Left ventricle myocardium superior (tissue), 1 donor: Measurements from ENCODE around the gene WNT3A. TPM values are rescaled to one million over a fixed set of nuclear protein-coding genes. Genes with fewer than 3 reads are reported as not detected.
A peak's percentile ranks its signal among the peaks of the same experiment; 100 is the strongest.
"Not testable (repeated sequence)": the region's sequence is repeated elsewhere in the genome, so short reads cannot be mapped to it uniquely, and the experiment has no call there.

Experiments
- ATAC-seq: fragments of 200-7000 bp; cut with Tn5 transposase; one replicate; pipeline ENCODE4 v1.9.1; 2020; ENCODE audit warnings: mild to moderate bottlenecking, moderate library complexity
- DNase-seq: peaks from one replicate; pipeline ENCODE4 v3.0.0-alpha.2; 2020
- intact Hi-C: fragments of 100-400 bp; cut with micrococcal nuclease; formaldehyde crosslinking; loops from one replicate; pipeline ENCODE4 v1.11.0; 2022
- long read RNA-seq: library from polyadenylated mRNA; unstranded; transcript quantifications from one replicate; pipeline ENCODE4 v2.0.0, GENCODE V29; 2021
- total RNA-seq: library from RNA; stranded (reverse); fragmentation: NEBNext Ultra II Directional; extraction: Animal tissue kit (Norgen Biotek cat#: 25700); gene quantifications from one replicate; pipeline ENCODE4 v1.2.1, GENCODE V29; 2021
- donor health status: DM: no; HTN: yes; CAD: no; lungs with severe emphysema.

The WNT3A gene, protein sequence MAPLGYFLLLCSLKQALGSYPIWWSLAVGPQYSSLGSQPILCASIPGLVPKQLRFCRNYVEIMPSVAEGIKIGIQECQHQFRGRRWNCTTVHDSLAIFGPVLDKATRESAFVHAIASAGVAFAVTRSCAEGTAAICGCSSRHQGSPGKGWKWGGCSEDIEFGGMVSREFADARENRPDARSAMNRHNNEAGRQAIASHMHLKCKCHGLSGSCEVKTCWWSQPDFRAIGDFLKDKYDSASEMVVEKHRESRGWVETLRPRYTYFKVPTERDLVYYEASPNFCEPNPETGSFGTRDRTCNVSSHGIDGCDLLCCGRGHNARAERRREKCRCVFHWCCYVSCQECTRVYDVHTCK
- total RNA-seq: not detected
- long read RNA-seq: 0 reads

DNA sequence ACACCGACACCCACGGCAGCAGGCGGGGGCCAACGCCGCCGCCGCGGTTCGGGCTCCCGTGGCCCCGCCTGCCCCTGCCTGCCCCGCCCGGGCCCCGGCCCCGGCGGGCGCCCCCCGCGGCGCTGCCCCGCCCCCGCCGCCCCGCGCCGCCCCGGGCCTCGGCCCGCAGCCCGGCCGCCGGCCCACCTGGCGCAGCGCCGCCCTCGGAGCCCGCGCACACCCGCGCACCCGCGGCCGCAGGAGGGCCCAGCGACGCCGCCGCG lies at the start of gene WNT3A:
Gene WNT3A (plus strand): TSS at position 213 of the 263 bp plus-strand sequence. CDS start 131 bp downstream, outside the sequence.
- intact Hi-C loops: no loop called here
- DNase-seq (no peak), ATAC-seq (no peak)

DNA sequence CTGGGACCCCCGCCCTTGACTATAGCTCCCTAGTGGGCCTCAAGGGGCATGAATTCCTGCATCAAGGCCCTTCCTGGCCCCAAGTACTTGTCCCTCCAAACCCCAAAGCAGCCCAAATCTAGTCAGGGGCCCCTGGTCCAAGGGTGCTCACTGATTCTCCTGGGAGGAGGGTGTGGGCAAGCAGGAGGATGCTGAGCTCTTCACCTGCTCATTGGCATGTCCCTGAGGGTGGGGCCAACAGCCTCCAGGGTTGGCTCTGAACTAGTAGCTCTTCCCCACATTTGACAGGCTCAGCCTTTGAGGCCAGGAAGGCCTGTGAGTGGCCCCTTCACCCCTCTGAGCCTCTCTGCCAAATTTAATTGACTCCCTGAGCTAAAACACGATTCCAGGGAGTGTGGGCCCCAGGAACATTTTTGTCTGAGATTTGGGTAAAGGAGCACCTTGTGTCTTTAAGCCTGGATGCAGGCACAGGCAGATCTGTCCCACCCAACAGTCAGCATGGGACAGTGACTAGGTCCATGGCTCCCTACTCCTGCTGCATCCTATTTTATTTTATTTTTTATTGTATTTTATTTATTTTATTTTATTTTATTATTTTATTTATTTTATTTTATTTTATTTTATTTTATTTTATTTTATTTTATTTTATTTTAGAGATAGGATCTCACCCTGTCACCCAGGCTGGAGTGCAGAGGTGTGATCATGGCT lies 48.0 kb upstream of the WNT3A start:
- DNase-seq (no peak), ATAC-seq (no peak)
- intact Hi-C loops: no loop called here

DNA sequence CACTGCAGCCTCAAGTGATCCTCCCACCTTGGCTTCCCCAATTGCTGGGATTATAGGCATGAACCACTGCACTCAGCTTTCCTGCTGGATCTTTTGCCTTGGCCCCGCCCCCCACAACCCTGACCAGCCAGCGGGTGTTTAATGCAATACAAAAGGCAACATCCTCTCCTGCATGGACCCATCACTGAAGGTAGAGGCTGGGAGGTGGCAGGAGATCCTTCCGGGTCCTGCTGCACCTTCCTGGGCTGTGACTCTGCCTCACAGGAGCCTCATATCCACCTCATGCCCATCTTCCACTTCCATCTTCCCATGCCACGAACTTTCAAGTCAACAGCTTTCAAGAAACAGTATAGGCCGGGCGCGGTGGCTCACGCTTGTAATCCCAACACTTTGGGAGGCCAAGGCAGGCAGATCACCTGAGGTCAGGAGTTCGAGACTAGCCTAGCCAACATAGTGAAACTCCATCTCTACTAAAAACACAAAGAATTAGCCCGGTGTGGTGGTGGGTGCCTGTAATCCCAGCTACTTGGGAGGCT lies 47.4 kb upstream of the WNT3A start:
- DNase-seq (no peak), ATAC-seq (no peak)
- intact Hi-C loops: no loop called here

DNA sequence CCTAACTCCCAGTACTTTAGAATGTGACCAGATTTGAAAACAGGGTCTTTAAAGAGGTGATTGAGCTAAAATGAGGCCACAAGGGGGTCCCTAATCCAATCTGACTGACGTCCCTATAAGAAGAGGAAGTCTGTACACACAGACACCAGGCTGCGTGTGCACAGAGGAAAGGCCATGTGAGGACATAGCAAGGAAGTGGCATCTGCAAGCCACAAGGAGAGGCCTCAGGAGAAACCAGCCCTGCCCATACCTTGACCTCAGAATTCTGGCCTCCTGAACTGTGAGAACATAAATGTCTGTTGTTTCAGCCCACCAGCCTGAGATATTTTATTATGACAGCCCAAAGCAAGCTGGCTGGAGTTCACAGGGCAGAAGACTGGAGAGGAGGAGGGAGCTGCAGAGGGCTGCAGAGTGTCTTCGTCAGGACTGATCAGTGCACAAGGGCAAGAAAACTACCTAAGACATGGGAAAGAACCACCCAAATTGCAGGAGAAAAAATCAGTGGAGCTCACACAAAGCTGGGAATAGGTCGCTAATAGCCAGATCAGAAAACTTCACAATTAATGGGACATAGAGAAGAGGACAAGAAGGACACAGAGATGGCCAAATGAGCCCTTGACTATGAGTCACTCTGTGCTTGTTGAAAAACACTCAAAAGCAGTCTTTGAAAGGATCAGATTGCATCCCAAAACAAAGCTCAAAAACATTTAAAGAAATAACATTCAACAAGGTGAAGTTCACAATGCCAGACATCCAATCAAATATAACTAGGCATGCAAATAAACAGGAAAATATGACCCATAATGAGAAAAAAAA lies 44.9 kb upstream of the WNT3A start:
- intact Hi-C loops: no loop called here

DNA sequence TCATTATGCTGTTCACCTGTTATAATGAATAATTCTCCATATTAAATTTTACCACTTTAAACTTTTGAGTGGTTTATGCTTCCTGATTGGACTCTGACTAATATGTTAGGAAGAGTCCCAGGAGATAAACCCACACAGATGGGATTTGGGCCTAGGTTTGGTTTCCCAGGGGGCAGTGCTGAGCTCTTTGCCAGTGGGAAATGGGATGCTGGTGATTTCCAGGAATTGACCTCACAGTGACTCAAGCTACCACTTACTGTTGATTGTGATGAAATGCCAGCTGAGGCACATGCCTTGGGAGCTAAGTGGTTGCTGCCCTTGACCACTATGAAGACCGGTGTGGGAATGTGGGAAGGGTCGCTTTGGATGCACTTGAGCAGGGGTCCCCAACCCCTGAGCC lies 40.1 kb upstream of the WNT3A start:
- not testable (repeated sequence) for ATAC-seq

More for the DNA sequence above, 44.9 kb upstream of the WNT3A start:
- DNase-seq (no peak), ATAC-seq (no peak)

DNA sequence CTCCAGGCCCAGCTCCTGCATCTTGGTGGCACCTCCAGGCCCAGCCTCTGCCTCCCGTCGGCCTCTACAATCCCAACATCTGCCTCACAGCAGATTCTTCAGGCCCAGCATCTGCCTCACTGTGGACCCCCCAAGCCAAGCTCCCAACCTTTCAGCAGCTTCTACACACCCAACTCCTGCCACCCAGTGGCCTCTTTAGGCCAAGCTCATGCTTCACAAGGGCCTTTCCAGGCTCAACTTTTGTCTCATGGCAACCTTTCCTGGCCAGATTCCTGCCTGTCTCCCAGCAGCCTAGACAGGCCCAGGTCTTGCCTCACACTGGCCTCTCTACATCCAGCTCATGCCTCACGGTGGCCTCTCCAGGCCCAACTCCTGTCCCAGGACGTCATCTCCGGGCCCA lies 39.0 kb upstream of the WNT3A start:
- intact Hi-C loops: not testable (repeated sequence)

More for the DNA sequence above, 40.1 kb upstream of the WNT3A start:
- intact Hi-C loops, DNase-seq: not testable (repeated sequence)

DNA sequence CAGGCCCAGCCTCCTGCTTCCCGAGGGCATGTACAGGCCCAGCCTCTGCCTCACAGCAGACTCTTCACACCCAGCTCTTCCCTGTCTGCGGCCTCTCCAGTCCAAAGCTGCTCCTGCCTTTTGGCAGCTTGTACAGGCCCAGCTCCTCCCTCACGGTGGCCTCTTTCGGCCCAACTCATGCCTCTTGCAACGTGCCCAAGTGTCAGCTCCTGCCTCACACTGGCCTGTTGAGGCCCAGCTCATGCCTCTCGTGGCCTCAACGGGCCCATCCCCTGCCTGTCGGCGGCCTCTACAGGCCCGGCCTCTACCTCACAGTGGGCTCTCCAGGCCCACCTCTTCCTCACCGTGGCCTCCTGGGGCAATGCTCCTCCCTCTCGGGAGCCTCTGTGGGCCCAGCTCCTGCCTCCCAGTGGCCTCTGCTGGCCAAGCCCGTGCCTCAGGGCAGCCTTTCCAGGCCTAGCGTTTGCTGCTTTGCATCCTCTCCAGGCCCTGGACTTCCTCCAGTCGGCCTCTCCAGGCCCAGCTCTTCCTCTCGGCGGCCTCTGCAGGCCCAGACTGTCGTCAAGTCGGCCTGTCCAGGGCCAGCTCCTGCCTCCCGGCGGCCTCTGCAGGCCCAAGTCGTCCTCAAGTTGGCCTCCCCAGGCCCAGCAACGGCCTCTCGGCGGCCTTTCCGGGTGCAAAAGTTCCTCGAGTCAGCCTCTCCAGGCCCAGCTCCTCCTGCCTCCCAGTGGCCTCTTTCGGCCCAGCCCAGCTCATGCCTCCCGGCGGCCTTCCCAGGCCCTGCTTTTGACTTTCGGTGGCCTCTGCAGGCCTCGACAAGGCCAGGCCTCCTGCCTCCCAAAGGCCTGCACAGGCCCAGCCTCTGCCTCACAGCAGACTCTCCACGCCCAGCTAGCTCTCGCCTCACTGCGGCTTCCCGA lies 36.5 kb upstream of the WNT3A start:
- intact Hi-C loops, ATAC-seq, DNase-seq: not testable (repeated sequence)

More for the DNA sequence above, 39.0 kb upstream of the WNT3A start:
- ATAC-seq, DNase-seq: not testable (repeated sequence)

DNA sequence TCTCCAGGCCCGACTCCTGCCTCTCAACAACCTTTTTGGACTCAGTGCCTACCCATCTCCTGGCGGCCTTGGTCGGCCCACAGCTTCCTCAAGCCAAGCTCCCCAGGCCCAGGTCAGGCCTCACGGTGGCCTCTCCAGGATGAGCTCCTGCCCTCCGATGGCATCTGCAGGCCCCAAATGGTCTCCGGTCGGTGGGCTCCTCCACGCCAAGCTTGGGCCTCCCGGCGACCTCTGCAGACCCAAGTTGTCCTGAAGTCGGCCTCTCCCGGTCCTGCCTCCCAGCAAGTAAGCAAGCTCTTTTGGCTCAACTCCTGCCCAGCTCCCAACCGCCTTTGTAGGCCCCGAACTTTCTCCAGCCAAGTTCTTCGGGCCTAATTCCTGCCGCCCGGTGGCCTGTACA lies 35.6 kb upstream of the WNT3A start:
- DNase-seq, ATAC-seq, intact Hi-C loops: not testable (repeated sequence)

DNA sequence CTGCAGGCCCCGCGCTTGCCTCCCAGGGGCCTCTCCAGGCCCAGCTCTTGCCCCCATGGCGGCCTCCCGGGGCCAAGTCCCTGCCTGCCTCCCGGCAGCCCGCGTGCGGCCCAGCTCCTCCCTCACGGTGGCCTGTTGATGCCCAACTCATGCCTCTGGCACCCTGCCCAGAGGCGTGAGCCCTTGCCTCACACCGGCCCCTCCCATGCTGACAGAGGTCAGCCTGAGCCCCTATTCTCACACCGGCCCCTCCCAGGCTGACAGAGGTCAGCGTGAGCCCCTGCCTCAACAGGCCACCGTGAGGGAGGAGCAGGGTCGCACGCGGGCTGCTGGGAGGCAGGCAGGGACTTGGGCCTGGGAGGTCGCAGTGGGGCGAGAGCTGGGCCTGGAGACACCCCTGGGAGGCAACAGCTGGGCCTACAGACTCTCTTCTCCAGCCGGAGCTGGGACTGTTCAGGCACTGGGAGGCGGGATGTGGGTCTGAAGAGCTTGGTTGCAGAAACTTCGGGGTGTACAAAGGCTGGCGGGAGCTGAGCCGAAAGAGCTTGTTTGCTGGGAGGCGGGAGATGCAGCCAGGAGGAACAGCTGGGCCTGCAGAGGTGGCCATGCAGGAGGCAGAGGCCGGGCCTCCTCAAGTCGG lies 35.0 kb upstream of the WNT3A start:
- intact Hi-C loops, ATAC-seq, DNase-seq: not testable (repeated sequence)

DNA sequence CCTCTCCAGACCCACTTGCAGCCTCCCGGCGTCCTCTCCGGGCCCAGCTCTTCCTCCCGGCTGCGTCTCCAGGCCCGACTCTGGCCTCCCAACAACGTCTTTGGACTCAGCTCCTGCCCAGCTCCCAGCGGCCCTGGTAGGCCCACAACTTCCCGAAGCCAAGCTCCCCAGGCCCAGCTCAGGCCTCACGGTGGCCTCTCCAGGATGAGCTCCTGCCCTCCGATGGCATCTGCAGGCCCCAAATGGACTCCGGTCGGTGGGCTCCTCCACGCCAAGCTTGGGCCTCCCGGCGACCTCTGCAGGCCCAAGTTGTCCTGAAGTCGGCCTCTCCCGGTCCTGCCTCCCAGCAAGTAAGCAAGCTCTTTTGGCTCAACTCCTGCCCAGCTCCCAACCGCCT lies 34.5 kb upstream of the WNT3A start:
- DNase-seq, intact Hi-C loops, ATAC-seq: not testable (repeated sequence)

DNA sequence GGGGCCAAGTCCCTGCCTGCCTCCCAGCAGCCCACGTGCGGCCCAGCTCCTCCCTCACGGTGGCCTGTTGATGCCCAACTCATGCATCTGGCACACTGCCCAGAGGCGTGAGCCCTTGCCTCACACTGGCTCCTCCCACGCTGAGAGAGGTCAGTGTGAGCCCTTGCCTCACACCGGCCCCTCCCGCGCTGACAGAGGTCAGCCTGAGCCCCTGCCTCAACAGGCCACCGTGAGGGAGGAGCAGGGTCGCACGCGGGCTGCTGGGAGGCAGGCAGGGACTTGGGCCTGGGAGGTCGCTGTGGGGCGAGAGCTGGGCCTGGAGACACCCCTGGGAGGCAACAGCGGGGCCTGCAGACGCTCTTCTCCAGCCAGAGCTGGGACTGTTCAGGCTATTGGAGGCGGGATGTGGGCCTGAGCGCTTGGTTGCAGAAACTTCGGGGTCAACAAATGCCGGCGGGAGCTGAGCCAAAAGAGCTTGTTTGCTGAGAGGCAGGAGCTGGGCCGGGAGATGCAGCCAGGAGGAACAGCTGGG lies 33.9 kb upstream of the WNT3A start:
- intact Hi-C loops, ATAC-seq: not testable (repeated sequence)
- peak; percentile 53 for DNase-seq

DNA sequence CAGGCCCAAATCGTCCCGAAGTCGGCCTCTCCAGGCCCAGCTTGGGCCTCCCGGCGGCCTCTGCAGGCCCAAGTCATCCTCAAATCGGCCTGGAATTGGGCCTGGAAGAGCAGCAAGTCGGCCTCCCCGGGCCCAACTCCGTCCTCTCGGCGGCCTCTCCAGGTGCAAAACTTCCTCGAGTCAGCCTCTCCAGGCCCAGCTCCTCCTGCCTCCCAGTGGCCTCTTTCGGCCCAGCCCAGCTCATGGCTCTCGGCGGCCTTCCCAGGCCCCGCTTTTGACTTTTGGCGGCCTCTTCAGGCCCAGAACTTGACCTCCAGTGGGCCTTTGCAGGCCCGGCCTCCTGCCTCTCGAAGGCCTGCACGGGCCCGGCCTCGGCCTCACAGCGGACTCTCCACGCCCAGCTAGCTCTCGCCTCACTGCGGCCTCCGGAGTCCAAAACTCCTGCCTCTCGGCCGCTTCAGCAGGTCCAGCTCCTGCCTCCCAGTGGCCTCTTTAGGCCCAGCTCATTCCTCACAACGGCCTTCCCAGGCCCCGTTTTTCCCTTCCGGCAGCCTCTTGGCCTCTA lies 33.0 kb upstream of the WNT3A start:
- DNase-seq, ATAC-seq, intact Hi-C loops: not testable (repeated sequence)

DNA sequence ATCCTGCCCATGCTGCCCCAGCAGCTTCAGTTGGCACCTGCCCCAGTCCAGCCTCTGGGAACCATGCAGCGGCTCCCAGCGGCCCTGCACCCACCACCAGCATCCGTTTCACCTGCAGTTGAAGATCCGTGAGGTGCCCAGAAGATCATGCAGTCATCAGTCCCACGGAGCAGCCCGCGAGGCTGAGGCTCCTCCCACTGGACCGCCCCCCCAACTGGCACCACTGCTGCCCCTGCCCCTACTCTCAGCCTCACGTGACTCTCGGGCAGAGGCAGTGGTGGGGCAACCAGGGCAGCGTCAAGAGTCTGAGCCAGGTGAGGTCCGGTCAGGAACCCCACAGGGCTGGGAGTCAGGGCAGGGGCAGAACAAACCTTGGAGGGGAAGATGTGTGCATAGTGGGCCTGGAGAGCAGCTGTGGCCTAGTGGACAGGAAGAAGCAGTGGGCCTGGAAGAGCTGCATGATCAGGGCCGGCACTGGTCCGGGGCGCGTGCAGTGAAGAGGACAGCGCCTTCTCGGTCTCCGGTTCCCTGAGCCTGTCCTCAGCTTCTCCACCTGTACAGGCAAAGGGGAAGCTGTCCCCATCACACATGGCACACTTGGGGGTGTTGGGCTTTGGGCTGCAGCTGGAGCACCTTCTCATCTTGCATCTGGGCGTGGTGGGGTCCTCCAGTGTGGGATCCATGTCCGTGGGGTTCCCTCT lies 31.1 kb upstream of the WNT3A start:
- intact Hi-C loops, ATAC-seq, DNase-seq: not testable (repeated sequence)

DNA sequence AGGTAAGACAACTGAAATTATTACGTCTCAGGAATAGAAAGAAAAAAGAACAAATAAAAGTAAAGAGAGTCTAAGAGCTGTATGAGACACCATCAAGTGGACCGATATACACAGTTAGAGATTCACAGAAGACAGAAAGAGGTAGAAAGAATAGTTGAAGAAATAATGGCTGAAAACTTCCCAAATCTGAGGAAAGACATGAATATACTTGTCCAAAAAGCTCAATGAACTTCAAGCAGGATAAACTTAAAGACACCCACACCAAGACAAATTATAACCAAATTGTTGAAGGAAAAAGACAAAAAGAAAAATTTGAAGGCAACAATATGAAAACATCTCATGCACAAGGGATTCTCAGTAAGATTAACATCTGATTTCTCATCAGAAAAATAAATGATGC lies 19.6 kb upstream of the WNT3A start:
- DNase-seq (no peak), ATAC-seq (no peak)
- intact Hi-C loops: no loop called here

DNA sequence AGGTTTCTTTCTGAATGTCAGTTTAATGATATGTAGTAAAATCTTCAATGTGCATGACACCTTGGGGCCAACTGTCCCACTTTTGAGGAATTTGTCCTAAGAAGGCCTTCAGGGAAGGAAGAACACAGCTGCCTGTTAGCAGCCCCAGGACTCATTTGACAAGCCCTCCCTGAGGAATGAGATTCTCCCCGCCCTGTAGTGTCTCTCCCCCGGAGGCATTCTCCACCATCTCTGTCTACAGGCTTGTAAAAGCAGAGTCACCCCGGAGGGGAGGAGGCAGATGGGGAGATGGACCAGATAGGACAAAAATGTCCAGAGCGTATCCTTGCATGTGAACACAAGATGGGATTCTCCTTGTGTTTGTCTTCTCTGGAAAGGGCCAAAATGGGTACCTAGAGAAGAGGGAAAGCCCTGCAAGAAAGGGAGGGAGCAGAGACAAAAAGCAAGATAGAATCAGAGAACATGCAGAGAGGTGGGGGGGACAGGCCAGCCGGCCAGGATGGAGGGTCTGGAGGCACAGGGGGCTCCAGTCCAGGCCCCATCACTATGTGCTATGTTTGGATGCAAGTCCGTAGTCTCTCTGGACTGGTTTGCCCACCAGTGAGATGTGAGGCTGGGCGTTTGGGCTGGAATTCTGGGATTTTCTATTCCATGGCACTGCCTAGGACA lies 12.0 kb upstream of the WNT3A start:
- intact Hi-C loops: no loop called here

More for the DNA sequence above, 12.0 kb upstream of the WNT3A start:
- ATAC-seq (no peak), DNase-seq (no peak)
